ENCODE results near the gene TGFBR1. TPM values are rescaled to one million over a fixed set of nuclear protein-coding genes. Genes with fewer than 3 reads are reported as not detected.
A peak's percentile ranks its signal among the peaks of the same experiment; 100 is the strongest.

TGFBR1 gene
- polyA plus RNA-seq, 1 donor from 2014 or later: 78.0 TPM

- TF ChIP-seq TAF1 (IDR thresholded peaks at IDR 0.05; ENCODE audit: low read depth): no peak
- no peak for TF ChIP-seq POLR2AphosphoS5 (IDR thresholded peaks at IDR 0.05)
- TF ChIP-seq EZH2 (IDR thresholded peaks at IDR 0.05; ENCODE audit: borderline replicate concordance, insufficient read depth, low read length, poor library complexity, severe bottlenecking): no peak
- no peak overlapping the region for H3K27ac ChIP-seq (ENCODE audit: low read length)
Observed at GRCh38 chr9:99183616-99184015, 78.7 kb downstream of the TGFBR1 start.

GRCh38 chr9:99184110-99184474 lies 79.2 kb downstream of the TGFBR1 start:
- H3K9me3 ChIP-seq (ENCODE audit: low read length): no peaks in the 10 kb centered on the region
- H3K9ac ChIP-seq (ENCODE audit: low read length): peak overlapping the region; percentile 60
- no peak overlapping the region for H3K4me2 ChIP-seq (ENCODE audit: low read length)
- no peaks in the 10 kb centered on the region for H3K79me2 ChIP-seq (replicated peaks; ENCODE audit: insufficient read depth, low read length)
- H4K20me1 ChIP-seq (ENCODE audit: insufficient read depth): no peaks in the 10 kb centered on the region
- H3K27ac ChIP-seq (ENCODE audit: low read length): peak overlapping the region; percentile 76
- H3K9me2 ChIP-seq (ENCODE audit: insufficient read depth, low read length): no peaks in the 10 kb centered on the region
- no peak for TF ChIP-seq TAF1 (IDR thresholded peaks at IDR 0.05; ENCODE audit: low read depth)
- TF ChIP-seq CTCF (IDR thresholded peaks at IDR 0.05; ENCODE audit: poor library complexity, severe bottlenecking): no peak
- no peak for TF ChIP-seq EZH2 (IDR thresholded peaks at IDR 0.05; ENCODE audit: borderline replicate concordance, insufficient read depth, low read length, poor library complexity, severe bottlenecking)
- no peak for TF ChIP-seq MXI1 (conservative IDR thresholded peaks at IDR 0.05; ENCODE audit: poor library complexity, severe bottlenecking)
- no peak for TF ChIP-seq POLR2AphosphoS5 (IDR thresholded peaks at IDR 0.05)
- no peak for TF ChIP-seq SMC3 (conservative IDR thresholded peaks at IDR 0.05; ENCODE audit: poor library complexity)
- TF ChIP-seq REST (IDR thresholded peaks at IDR 0.05; ENCODE audit: borderline replicate concordance): no peak
- TF ChIP-seq RAD21 (conservative IDR thresholded peaks at IDR 0.05): no peak
- no peak for TF ChIP-seq EP300 (conservative IDR thresholded peaks at IDR 0.05; ENCODE audit: poor library complexity, severe bottlenecking)
- no peak overlapping the region for H3K4me3 ChIP-seq (ENCODE audit: low read length)
- no peaks in the 10 kb centered on the region for H3K27me3 ChIP-seq (ENCODE audit: insufficient read depth, low read depth, low read length)
- no peaks in the 10 kb centered on the region for H3F3A ChIP-seq (ENCODE audit: insufficient read depth, low read length, poor library complexity, severe bottlenecking)
- peak overlapping the region; percentile 77 for H2AFZ ChIP-seq (ENCODE audit: low read depth, low read length)
- no peaks in the 10 kb centered on the region for H3K36me3 ChIP-seq (ENCODE audit: insufficient read depth, low read length)

More at GRCh38 chr9:99183616-99184015, 78.7 kb downstream of the TGFBR1 start:
- no peaks in the 10 kb centered on the region for H3F3A ChIP-seq (ENCODE audit: insufficient read depth, low read length, poor library complexity, severe bottlenecking)
- H3K9me3 ChIP-seq (ENCODE audit: low read length): no peaks in the 10 kb centered on the region
- no peak overlapping the region for H2AFZ ChIP-seq (ENCODE audit: low read depth, low read length)
- no peak overlapping the region for H3K9ac ChIP-seq (ENCODE audit: low read length)
- no peaks in the 10 kb centered on the region for H3K27me3 ChIP-seq (ENCODE audit: insufficient read depth, low read depth, low read length)
- H3K4me2 ChIP-seq (ENCODE audit: low read length): no peak overlapping the region
- H3K79me2 ChIP-seq (replicated peaks; ENCODE audit: insufficient read depth, low read length): no peaks in the 10 kb centered on the region
- H4K20me1 ChIP-seq (ENCODE audit: insufficient read depth): no peaks in the 10 kb centered on the region
- H3K4me3 ChIP-seq (ENCODE audit: low read length): no peak overlapping the region
- H3K36me3 ChIP-seq (ENCODE audit: insufficient read depth, low read length): no peaks in the 10 kb centered on the region
- no peaks in the 10 kb centered on the region for H3K9me2 ChIP-seq (ENCODE audit: insufficient read depth, low read length)

Measured in neural cell (in vitro differentiated cells).